H1 (cell line): ENCODE data around the gene IP6K3. TPM values are rescaled to one million over a fixed set of nuclear protein-coding genes. Genes with fewer than 3 reads are reported as not detected.

Experiments
- CTCF ChIA-PET: fragments of 300-600 bp; sonication (Branson Sonifier 250); formaldehyde crosslinking; loops from one replicate; lab custom pipeline; 2021; ENCODE audit not compliant: partially characterized antibody; lab: Charles Lee
- POLR2A ChIA-PET: fragments of 300-600 bp; sonication (Branson Sonifier 250); formaldehyde crosslinking; loops from one replicate; lab custom pipeline; 2021; ENCODE audit warnings: inconsistent platforms; ENCODE audit not compliant: partially characterized antibody; lab: Charles Lee
- DNase-seq, 2 experiments: peaks; one replicate each; pipeline versions ENCODE4 v3.0.0 to v3.0.0-alpha.2; 2010 to 2022; ENCODE audit warnings: low spot score in 2 of 2, low read depth in 1 of 2, mixed read lengths in 1 of 2
- FAIRE-seq: peaks from 2 replicates; lab custom pipeline; 2011; peaks lifted over from hg19 to GRCh38; lab: Jason Lieb, UNC
- H2AFZ ChIP-seq: 2 replicates; pipeline ENCODE4 v1.8.1; 2012; ENCODE audit warnings: low read length, inconsistent platforms
- H2AK5ac ChIP-seq: 2 replicates; pipeline ENCODE4 v1.6.1; 2013; ENCODE audit warnings: low read depth, low read length
- H2BK120ac ChIP-seq: replicated peaks from 2 replicates; pipeline ENCODE3; 2013; ENCODE audit warnings: low read depth, low read length, inconsistent platforms
- H2BK12ac ChIP-seq: 2 replicates; pipeline ENCODE4 v1.6.1; 2013; ENCODE audit warnings: low read depth, low read length
- H2BK15ac ChIP-seq: 2 replicates; pipeline ENCODE4 v1.6.1; 2013; ENCODE audit warnings: low read length
- H2BK20ac ChIP-seq: 2 replicates; pipeline ENCODE4 v1.6.1; 2013; ENCODE audit warnings: low read length
- H2BK5ac ChIP-seq: 2 replicates; pipeline ENCODE4 v1.6.1; 2013; ENCODE audit warnings: low read depth, low read length
- H3K14ac ChIP-seq: 2 replicates; pipeline ENCODE4 v1.6.1; 2013; ENCODE audit warnings: inconsistent platforms; ENCODE audit not compliant: insufficient read length
- H3K18ac ChIP-seq: 2 replicates; pipeline ENCODE4 v1.6.1; 2013; ENCODE audit warnings: low read length; ENCODE audit errors: extremely low read depth
- H3K23ac ChIP-seq: 2 replicates; pipeline ENCODE4 v1.6.1; 2013; ENCODE audit warnings: inconsistent platforms; ENCODE audit not compliant: insufficient read length
- H3K23me2 ChIP-seq: 2 replicates; pipeline ENCODE4 v1.6.1; 2013; ENCODE audit warnings: low read depth, low read length
- H3K27ac ChIP-seq: 2 replicates; pipeline ENCODE4 v1.6.1; 2011; ENCODE audit warnings: low read depth, low read length, inconsistent platforms
- H3K27me3 ChIP-seq, 4 experiments: replicated peaks in 1 of 4; 1 replicate in 1 of 4; 2 replicates in 3 of 4; pipeline versions ENCODE4 v1.6.1 to v1.8.1; 2011 to 2013; ENCODE audit warnings: low read length in 3 of 4, mild to moderate bottlenecking in 3 of 4, inconsistent platforms in 2 of 4, mixed read lengths in 2 of 4, moderate library complexity in 1 of 4; ENCODE audit not compliant: control insufficient read depth in 3 of 4, insufficient read depth in 3 of 4; ENCODE audit errors: extremely low read depth in 1 of 4
- H3K36me3 ChIP-seq, 4 experiments: 2 replicates each; pipeline versions ENCODE4 v1.6.1 to v1.8.1; 2011 to 2013; ENCODE audit warnings: mild to moderate bottlenecking in 4 of 4, low read length in 3 of 4, moderate library complexity in 2 of 4, control low read depth in 1 of 4, inconsistent platforms in 1 of 4; ENCODE audit not compliant: insufficient read depth in 4 of 4, control insufficient read depth in 2 of 4
- H3K4ac ChIP-seq: replicated peaks from 2 replicates; pipeline ENCODE3; 2013; ENCODE audit warnings: low read length, low read depth, mixed read lengths, inconsistent platforms; ENCODE audit not compliant: insufficient read length
- H3K4me1 ChIP-seq, 4 experiments: replicated peaks in 1 of 4; 1 replicate in 1 of 4; 2 replicates in 3 of 4; pipeline versions ENCODE4 v1.6.1 to v1.8.1; 2011 to 2013; ENCODE audit warnings: low read length in 3 of 4, inconsistent platforms in 2 of 4, mixed read lengths in 1 of 4; ENCODE audit not compliant: insufficient read depth in 4 of 4, control insufficient read depth in 3 of 4
- H3K4me2 ChIP-seq, 2 experiments: 2 replicates each; pipeline versions ENCODE4 v1.6.1 to v1.8.1; 2011 to 2013; ENCODE audit warnings: low read depth in 2 of 2, low read length in 2 of 2, control low read depth in 1 of 2, inconsistent platforms in 1 of 2, mild to moderate bottlenecking in 1 of 2; ENCODE audit not compliant: insufficient read depth in 1 of 2
- H3K4me3 ChIP-seq, 4 experiments: fragments of 200-600, 300-600 bp in 1 of 4; sonication (generic), shearing (Covaris generic), sonication (Bioruptor Twin) in 1 of 4; 2 replicates each; pipeline versions ENCODE4 v1.5.1 to v1.8.1; 2011 to 2016; ENCODE audit warnings: low read length in 4 of 4, low read depth in 3 of 4, control low read depth in 2 of 4, inconsistent platforms in 2 of 4, mild to moderate bottlenecking in 2 of 4, mixed read lengths in 1 of 4, moderate library complexity in 1 of 4; ENCODE audit not compliant: insufficient read depth in 2 of 4; ENCODE audit errors: extremely low read depth in 1 of 4
- H3K56ac ChIP-seq: replicated peaks from 2 replicates; pipeline ENCODE3; 2013; ENCODE audit warnings: low read depth, mild to moderate bottlenecking, mixed read lengths, low read length, inconsistent platforms; ENCODE audit not compliant: insufficient read length
- H3K79me1 ChIP-seq: 2 replicates; pipeline ENCODE4 v1.6.1; 2013; ENCODE audit warnings: low read depth, low read length, control low read depth
- H3K79me2 ChIP-seq, 2 experiments: 2 replicates each; pipeline versions ENCODE4 v1.6.1 to v1.8.1; 2012 to 2013; ENCODE audit warnings: low read length in 2 of 2, mild to moderate bottlenecking in 2 of 2, inconsistent platforms in 1 of 2; ENCODE audit not compliant: insufficient read depth in 2 of 2, control insufficient read depth in 1 of 2
- H3K9ac ChIP-seq, 4 experiments: replicated peaks in 1 of 4; 1 replicate in 1 of 4; 2 replicates in 3 of 4; pipeline versions ENCODE4 v1.6.1 to v1.8.1; 2011 to 2013; ENCODE audit warnings: low read depth in 3 of 4, low read length in 3 of 4, control low read depth in 2 of 4, mild to moderate bottlenecking in 2 of 4, moderate library complexity in 2 of 4, inconsistent platforms in 1 of 4; ENCODE audit errors: extremely low read depth in 1 of 4
- H3K9me3 ChIP-seq, 2 experiments: 2 replicates each; pipeline versions ENCODE4 v1.6.1 to v1.8.1; 2012 to 2013; ENCODE audit warnings: mild to moderate bottlenecking in 2 of 2, moderate library complexity in 2 of 2, control low read depth in 1 of 2, inconsistent platforms in 1 of 2, low read depth in 1 of 2, low read length in 1 of 2, mixed read lengths in 1 of 2; ENCODE audit not compliant: insufficient read depth in 2 of 2
- H4K20me1 ChIP-seq, 2 experiments: replicated peaks in 1 of 2; 2 replicates each; pipeline versions ENCODE3 to v1.8.1; 2011 to 2013; ENCODE audit warnings: inconsistent platforms in 2 of 2, low read length in 2 of 2, mild to moderate bottlenecking in 1 of 2; ENCODE audit not compliant: insufficient read depth in 2 of 2, control insufficient read depth in 1 of 2
- H4K5ac ChIP-seq: 2 replicates; pipeline ENCODE4 v1.6.1; 2013; ENCODE audit warnings: low read length, low read depth, mixed read lengths, inconsistent platforms; ENCODE audit not compliant: insufficient read length
- H4K8ac ChIP-seq: 2 replicates; pipeline ENCODE4 v1.8.0; 2013; ENCODE audit warnings: mild to moderate bottlenecking, moderate library complexity, low read length, inconsistent platforms; ENCODE audit not compliant: insufficient read depth; ENCODE audit errors: extremely low read depth
- H4K91ac ChIP-seq: replicated peaks from 2 replicates; pipeline ENCODE3; 2013; ENCODE audit warnings: low read length, mixed read lengths, inconsistent platforms; ENCODE audit not compliant: insufficient read length
- BCL11A ChIP-seq, 2 experiments: IDR thresholded peaks; one replicate each; pipeline ENCODE4 v1.6.1; 2011; ENCODE audit warnings: low read depth in 2 of 2, low read length in 2 of 2, mild to moderate bottlenecking in 2 of 2
- E2F6 ChIP-seq: IDR thresholded peaks from 2 replicates; pipeline ENCODE4 v1.6.1; 2012; ENCODE audit warnings: inconsistent platforms
- GABPA ChIP-seq: IDR thresholded peaks from 2 replicates; pipeline ENCODE4 v1.6.1; 2011; ENCODE audit warnings: mild to moderate bottlenecking, low read length, moderate library complexity, borderline replicate concordance; ENCODE audit not compliant: insufficient read depth
- HDAC2 ChIP-seq, 2 experiments: fragments of 300-600 bp in 1 of 2; sonication (generic) in 1 of 2; IDR thresholded peaks; 2 replicates each; pipeline ENCODE4 v1.6.1; 2011 to 2012; ENCODE audit warnings: low read depth in 2 of 2, low read length in 2 of 2, mild to moderate bottlenecking in 2 of 2, moderate library complexity in 2 of 2, borderline replicate concordance in 1 of 2, inconsistent platforms in 1 of 2
- HDAC6 ChIP-seq: IDR thresholded peaks from one replicate; pipeline ENCODE4 v1.7.1; 2012; ENCODE audit warnings: low read depth, mild to moderate bottlenecking, inconsistent platforms, low read length, moderate library complexity
- JUN ChIP-seq: IDR thresholded peaks from 2 replicates; pipeline ENCODE4 v1.6.1; 2011; ENCODE audit warnings: low read depth, mild to moderate bottlenecking, improper control_type of control experiment, low read length
- NRF1 ChIP-seq: IDR thresholded peaks from 2 replicates; pipeline ENCODE4 v1.6.1; 2011; ENCODE audit warnings: mild to moderate bottlenecking, low read depth, low read length, improper control_type of control experiment
- RXRA ChIP-seq: IDR thresholded peaks from 2 replicates; pipeline ENCODE4 v1.6.1; 2011; ENCODE audit warnings: low read depth, mild to moderate bottlenecking, low read length, moderate library complexity; ENCODE audit not compliant: insufficient read depth
- SRF ChIP-seq: IDR thresholded peaks from 2 replicates; pipeline ENCODE4 v1.6.1; 2011; ENCODE audit warnings: mild to moderate bottlenecking, low read depth, low read length, moderate library complexity
- WGBS, 2 experiments: shearing (Covaris generic) in 1 of 2; methylation state at CpG; one replicate each; pipeline versions ENCODE4 v1.1.6 to v1.1.7; 2013 to 2015; ENCODE audit warnings: low lambda C conversion rate in 2 of 2, mixed read lengths in 2 of 2, inconsistent platforms in 1 of 2, low coverage in 1 of 2, missing lambda C conversion rate in 1 of 2; ENCODE audit not compliant: insufficient replicate concordance in 2 of 2, insufficient coverage in 1 of 2, insufficient read length in 1 of 2; ENCODE audit errors: extremely low coverage in 1 of 2, missing lambda C conversion rate in 1 of 2; 5-methylcytosine and 5-hydroxymethylcytosine counted together
- polyA plus RNA-seq, 7 experiments: library from polyadenylated mRNA; depleted of rRNA in 3 of 7; stranded (reverse) in 5 of 7; unstranded in 2 of 7; fragments of >200 nt in 5 of 7; fragments of 200-250 nt in 2 of 7; gene quantifications; 1 replicate in 5 of 7; 2 replicates in 1 of 7; 4 replicates in 1 of 7; pipeline versions ENCODE4 v1.2.1 to v1.2.3, GENCODE V29; 2011 to 2013; ENCODE audit warnings: missing spikeins in 2 of 7, mixed read lengths in 2 of 7
- total RNA-seq: library from RNA; stranded (reverse); fragmentation: NEBNext Ultra II Directional; extraction: Animal tissue kit (Norgen Biotek cat#: 25700); gene quantifications from 2 replicates; pipeline ENCODE4 v1.2.1, GENCODE V29; 2021
- TF ChIP-seq, protein P1 (sequence below), 3 experiments: IDR thresholded peaks; 1 replicate in 2 of 3; 2 replicates in 1 of 3; pipeline versions ENCODE4 v1.5.1 to v1.6.1; 2011; ENCODE audit warnings: low read length in 3 of 3, mild to moderate bottlenecking in 3 of 3, inconsistent platforms in 2 of 3, low read depth in 1 of 3, moderate library complexity in 1 of 3; ENCODE audit not compliant: insufficient read depth in 1 of 3; ENCODE audit errors: control extremely low read depth in 1 of 3

Gene IP6K3
- total and polyA plus RNA-seq, 2 of the 8 experiments (the other 6 are each of a cell fraction or from before 2014, with no cell fraction given), result 0.22 to 0.73 TPM

- Histone ChIP-seq H2BK15ac (no peak overlapping the region), H4K91ac (no peak overlapping the region), H3K9ac (no peak overlapping the region), H2AFZ (no peak overlapping the region), H3K79me2 (no peaks in the 10 kb centered on the region), H4K20me1 (peaks cover 9 to 14% of the 10 kb centered on the region in 2 experiments), H2BK12ac (no peak overlapping the region), H2BK120ac (no peak overlapping the region), H3K27ac (0 out of 2 replicates have a peak overlapping the region, but pooled peaks have one; percentile 17), H3K79me1 (0 out of 2 replicates have a peak, but pooled peaks cover 2% of the 10 kb centered on the region), H3K14ac (no peak overlapping the region), H2BK20ac (no peak overlapping the region), H3K23ac (no peak overlapping the region), H3K4me3 (no peak overlapping the region), H3K56ac (no peak overlapping the region), H4K8ac (no peak overlapping the region), H2BK5ac (no peak overlapping the region), H4K5ac (no peak overlapping the region), H3K27me3 (no peaks in the 10 kb centered on the region), H3K4ac (no peak overlapping the region), H3K23me2 (no peaks in the 10 kb centered on the region), H3K36me3 (peaks cover 26 to 60% (median 32%) of the 10 kb centered on the region in 4 experiments), H3K18ac (no peak overlapping the region), H2AK5ac (no peak overlapping the region), H3K9me3 (no peaks in the 10 kb centered on the region), H3K4me1 (peaks cover 0 to 5% (median 0%) of the 10 kb centered on the region in 4 experiments; a peak in 2 of 7 replicates), H3K4me2 (no peak overlapping the region)
- CTCF ChIA-PET, result interaction anchor here (0.7 to 1.9 kb wide), 15 partner anchors 10 to 129 kb away, joined by 3 to 14 read pairs (median 4); partner anchors contain the start of gene UQCC2
- DNase-seq (no peak), FAIRE-seq (no peak)
- WGBS, 2 experiments, result 89% methylated on average over 10 of the region's 10 CpGs; no CpG with 5 or more reads in 1 of the 2 experiments
- TF ChIP-seq JUN (no peak), HDAC6 (no peak), BCL11A (IDR thresholded peaks at IDR 0.05; ENCODE audit: low read depth in 2 of 2, low read length in 2 of 2) (no peak), SRF (no peak), E2F6 (no peak), HDAC2 (IDR thresholded peaks at IDR 0.05; ENCODE audit: borderline replicate concordance in 1 of 2, low read depth in 2 of 2, low read length in 2 of 2) (no peak), RXRA (no peak), GABPA (no peak), NRF1 (no peak)
- TF ChIP-seq, protein P1, sequence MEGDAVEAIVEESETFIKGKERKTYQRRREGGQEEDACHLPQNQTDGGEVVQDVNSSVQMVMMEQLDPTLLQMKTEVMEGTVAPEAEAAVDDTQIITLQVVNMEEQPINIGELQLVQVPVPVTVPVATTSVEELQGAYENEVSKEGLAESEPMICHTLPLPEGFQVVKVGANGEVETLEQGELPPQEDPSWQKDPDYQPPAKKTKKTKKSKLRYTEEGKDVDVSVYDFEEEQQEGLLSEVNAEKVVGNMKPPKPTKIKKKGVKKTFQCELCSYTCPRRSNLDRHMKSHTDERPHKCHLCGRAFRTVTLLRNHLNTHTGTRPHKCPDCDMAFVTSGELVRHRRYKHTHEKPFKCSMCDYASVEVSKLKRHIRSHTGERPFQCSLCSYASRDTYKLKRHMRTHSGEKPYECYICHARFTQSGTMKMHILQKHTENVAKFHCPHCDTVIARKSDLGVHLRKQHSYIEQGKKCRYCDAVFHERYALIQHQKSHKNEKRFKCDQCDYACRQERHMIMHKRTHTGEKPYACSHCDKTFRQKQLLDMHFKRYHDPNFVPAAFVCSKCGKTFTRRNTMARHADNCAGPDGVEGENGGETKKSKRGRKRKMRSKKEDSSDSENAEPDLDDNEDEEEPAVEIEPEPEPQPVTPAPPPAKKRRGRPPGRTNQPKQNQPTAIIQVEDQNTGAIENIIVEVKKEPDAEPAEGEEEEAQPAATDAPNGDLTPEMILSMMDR (IDR thresholded peaks at IDR 0.05; ENCODE audit: control extremely low read depth in 1 of 3, insufficient read depth in 1 of 3, low read depth in 1 of 3, low read length in 3 of 3), result no peak
- POLR2A ChIA-PET, result interaction anchor here (0.5 to 1.8 kb wide), 6 partner anchors 10 to 295 kb away, joined by 3 to 7 read pairs (median 4); partner anchors contain the start of gene UQCC2
Observed at GRCh38 chr6:33697845-33698244, 48.9 kb downstream of the IP6K3 start.
